ENCODE measurements around the gene CYTH3. TPM values are rescaled to one million over a fixed set of nuclear protein-coding genes. Genes with fewer than 3 reads are reported as not detected.
A peak's percentile ranks its signal among the peaks of the same experiment; 100 is the strongest.

CYTH3 gene
- total and polyA plus RNA-seq, 9 of the 15 experiments (the other 6 are each of a cell fraction or from before 2014, with no cell fraction given): 0.25 to 15.2 (median 11.4) TPM

DNA sequence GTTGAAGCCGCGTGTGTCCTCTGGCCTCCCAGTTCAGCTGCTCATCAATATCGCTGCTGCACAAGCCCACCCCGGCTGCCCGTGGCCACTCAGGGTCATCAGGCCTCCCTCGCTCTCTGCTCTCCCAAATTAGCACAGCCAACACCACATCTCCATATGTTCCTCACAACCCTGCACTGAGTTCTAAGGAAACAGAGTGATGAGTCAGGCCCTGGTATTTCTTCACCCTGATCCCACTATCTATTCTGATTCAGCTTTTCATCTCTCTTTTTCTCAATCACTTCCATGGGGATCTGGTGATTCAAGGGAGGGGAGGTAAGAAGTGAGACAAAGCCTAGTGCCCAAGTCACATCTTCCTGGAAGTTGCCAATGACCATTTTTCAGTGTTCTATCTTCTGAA lies 23.8 kb downstream of the CYTH3 start (continued):
- peak; percentile 63 for TF ChIP-seq FOSL1 (tag; conservative IDR thresholded peaks at IDR 0.05)
- TF ChIP-seq JUND (IDR thresholded peaks at IDR 0.05; ENCODE audit: borderline replicate concordance, low read depth, low read length): peak; percentile 37; the same call in 1 of the 2 replicates
- TF ChIP-seq JUND (tag; IDR thresholded peaks at IDR 0.05; ENCODE audit: borderline replicate concordance, low read depth, low read length): no peak
- TF ChIP-seq ZFP91 (CRISPR knock-in tag; IDR thresholded peaks at IDR 0.05): no peak

- H3K79me2 ChIP-seq (ENCODE audit: control insufficient read depth, insufficient read depth, low read length): peaks cover 10% of the 10 kb centered on the region; the same call in 1 of the 3 replicates
- no peaks in the 10 kb centered on the region for H3K9me1 ChIP-seq (ENCODE audit: control insufficient read depth, insufficient read depth, low read length)
- H2AFZ ChIP-seq (ENCODE audit: low read depth, low read length): no peak overlapping the region
- POLR2A ChIA-PET: interaction anchor here (0.6 to 2.3 kb wide), 2 partner anchors 14 to 247 kb away, joined by 4 to 15 read pairs; no protein-coding TSS in a partner anchor
- DNase-seq (ENCODE audit: extremely low read depth in 1 of 4, low spot score in 3 of 4): no peak
- no TSS peak for BruUV-seq (replicated peaks)
- no peaks in the 10 kb centered on the region for H3K27me3 ChIP-seq (ENCODE audit: control insufficient read depth in 2 of 2, insufficient read depth in 2 of 2, low read length in 2 of 2)
- peaks cover under 1 to 7% of the 10 kb centered on the region in 2 experiments; a peak in 3 of 5 replicates for H3K4me1 ChIP-seq (replicated peaks in 1 of 2; ENCODE audit: control insufficient read depth in 2 of 2, insufficient read depth in 2 of 2, low read length in 2 of 2)
- intact Hi-C loops (cut with micrococcal nuclease) (no loop called here), in situ Hi-C loops (cut with MboI) (no loop called here)
- no peak overlapping the region for H3K4me3 ChIP-seq
- H3K9me3 ChIP-seq (replicated peaks; ENCODE audit: control insufficient read depth, insufficient read depth, low read depth, low read length): no peaks in the 10 kb centered on the region
- H3K27ac ChIP-seq (ENCODE audit: extremely low read depth, low read depth, low read length): no peak overlapping the region
- H3K4me2 ChIP-seq (ENCODE audit: insufficient read depth, low read length): no peak overlapping the region
- H3K9ac ChIP-seq (ENCODE audit: insufficient read depth in 1 of 2, low read depth in 2 of 2, low read length in 2 of 2): no peak overlapping the region
- CTCF ChIA-PET (ENCODE audit: low intra/inter-chr PET ratio): no interaction called here
- FAIRE-seq: no peak
- ATAC-seq: no peak
- 78% methylated on average over 8 of the region's 8 CpGs for WGBS (ENCODE audit: insufficient coverage, low coverage, missing lambda C conversion rate)
- H4K20me1 ChIP-seq (replicated peaks; ENCODE audit: control insufficient read depth, insufficient read depth, low read length): no peaks in the 10 kb centered on the region
- TF ChIP-seq, protein P1, sequence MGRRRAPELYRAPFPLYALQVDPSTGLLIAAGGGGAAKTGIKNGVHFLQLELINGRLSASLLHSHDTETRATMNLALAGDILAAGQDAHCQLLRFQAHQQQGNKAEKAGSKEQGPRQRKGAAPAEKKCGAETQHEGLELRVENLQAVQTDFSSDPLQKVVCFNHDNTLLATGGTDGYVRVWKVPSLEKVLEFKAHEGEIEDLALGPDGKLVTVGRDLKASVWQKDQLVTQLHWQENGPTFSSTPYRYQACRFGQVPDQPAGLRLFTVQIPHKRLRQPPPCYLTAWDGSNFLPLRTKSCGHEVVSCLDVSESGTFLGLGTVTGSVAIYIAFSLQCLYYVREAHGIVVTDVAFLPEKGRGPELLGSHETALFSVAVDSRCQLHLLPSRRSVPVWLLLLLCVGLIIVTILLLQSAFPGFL (CRISPR knock-in tag; IDR thresholded peaks at IDR 0.05): no peak
- TF ChIP-seq THRA (IDR thresholded peaks at IDR 0.05) (no peak), TRIM24 (IDR thresholded peaks at IDR 0.05) (no peak), HDAC3 (IDR thresholded peaks at IDR 0.05; ENCODE audit: borderline replicate concordance, partially characterized antibody) (no peak), ZNF384 (IDR thresholded peaks at IDR 0.05; ENCODE audit: low read depth, low read length) (no peak), MEIS2 (IDR thresholded peaks at IDR 0.05; ENCODE audit: partially characterized antibody) (no peak), ZNF778 (CRISPR knock-in tag; IDR thresholded peaks at IDR 0.05) (no peak), DPF2 (IDR thresholded peaks at IDR 0.05) (no peak), NCOA6 (IDR thresholded peaks at IDR 0.05) (no peak), SP1 (CRISPR knock-in tag; IDR thresholded peaks at IDR 0.05) (no peak), U2AF1 (optimal IDR thresholded peaks at IDR 0.05; ENCODE audit: low read depth, low read length) (no peak)
- no peaks in the 10 kb centered on the region for H3K36me3 ChIP-seq (ENCODE audit: control insufficient read depth, insufficient read depth, low read length)
Observed at GRCh38 chr7:6246251-6246917, 26.0 kb downstream of the CYTH3 start.

All from K562 (cell line).